HG02981 (cell line): ENCODE measurements around the gene DCDC2C.
A peak's percentile ranks its signal among the peaks of the same experiment; 100 is the strongest.

Experiments used
- ATAC-seq: cut with Tn5 transposase; IDR thresholded peaks from one replicate; pipeline ENCODE4 v1.9.1; 2021; ENCODE audit warnings: mild to moderate bottlenecking, moderate library complexity; ENCODE audit not compliant: unreplicated experiment

DCDC2C gene

GRCh38 chr2:3769766-3770165 is 66.4 kb downstream of the DCDC2C start:
- ATAC-seq: no peak

DNA sequence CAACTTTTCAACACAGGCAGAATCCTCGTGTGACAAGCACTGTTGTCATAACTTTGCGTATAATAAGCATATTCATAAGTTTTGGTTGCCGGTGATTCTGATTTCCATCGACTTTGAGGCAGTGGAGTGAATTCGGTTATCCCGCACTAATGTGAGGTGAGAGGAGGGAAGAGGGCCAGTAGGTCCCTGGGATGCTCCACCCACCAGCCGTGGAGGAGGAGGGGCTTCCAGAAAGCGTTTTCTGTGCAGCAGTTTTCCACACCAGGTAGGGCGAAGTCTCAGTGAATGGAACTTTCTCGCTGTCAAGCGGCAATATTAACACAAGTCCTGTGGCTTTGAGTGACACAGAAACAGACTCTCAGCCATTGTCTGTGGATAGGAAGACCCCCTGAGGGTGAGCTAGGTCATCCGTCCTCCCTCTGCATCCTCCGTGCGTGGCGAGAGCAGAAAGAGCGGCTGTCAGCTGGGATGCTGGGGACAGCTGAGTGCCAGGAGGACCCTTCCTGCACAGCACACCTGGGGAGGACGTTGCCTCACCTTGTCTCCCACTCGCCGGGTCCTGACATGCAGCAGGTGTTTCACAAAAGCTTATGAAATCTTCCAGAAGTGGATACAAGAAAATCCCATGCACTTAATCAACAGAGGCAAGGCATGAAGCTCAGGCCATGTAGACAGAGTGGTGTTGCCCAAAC is 67.5 kb downstream of the DCDC2C start:
- ATAC-seq: no peak

DNA sequence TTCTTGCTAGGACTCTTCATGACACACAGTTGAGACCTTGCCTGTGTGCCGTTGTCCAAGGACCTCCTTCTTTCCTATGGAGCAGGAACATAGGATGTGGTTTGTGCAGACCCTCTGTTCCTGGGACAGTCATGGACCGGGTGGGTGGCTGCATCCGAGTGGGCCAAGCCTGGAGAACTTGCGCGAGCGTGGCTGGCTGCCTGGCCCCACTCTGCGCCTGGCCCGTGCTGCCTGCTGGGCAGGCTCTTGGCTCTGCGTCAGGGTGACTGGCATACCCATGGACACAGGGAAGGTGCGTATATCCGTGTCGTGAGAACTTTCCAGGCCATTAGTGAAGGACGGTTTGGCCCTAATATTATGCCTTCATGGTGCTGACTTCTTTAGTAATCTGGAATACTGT is 68.2 kb downstream of the DCDC2C start:
- no peak for ATAC-seq

GRCh38 chr2:3774336-3774735 is 71.0 kb downstream of the DCDC2C start:
- ATAC-seq: no peak

GRCh38 chr2:3776311-3776710 is 72.9 kb downstream of the DCDC2C start:
- ATAC-seq: no peak

DNA sequence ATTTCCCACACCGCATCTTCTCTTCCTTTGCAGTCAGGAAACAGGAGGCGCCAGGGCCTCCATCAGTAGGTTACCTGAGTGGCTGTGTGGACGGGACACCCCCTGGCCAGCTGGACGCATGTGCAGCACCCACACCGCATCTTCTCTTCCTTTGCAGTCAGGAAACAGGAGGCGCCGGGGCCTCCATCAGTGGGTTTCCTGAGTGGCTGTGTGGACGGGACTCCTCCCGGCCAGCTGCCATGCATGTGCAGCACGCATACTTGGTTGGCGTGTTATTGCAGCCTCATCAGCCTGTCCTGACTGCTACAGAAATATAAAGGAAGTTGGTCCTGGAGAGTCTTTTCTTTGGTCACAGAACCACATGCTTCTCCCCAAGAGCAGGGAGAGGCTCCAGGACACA is 74.6 kb downstream of the DCDC2C start:
- no peak for ATAC-seq

GRCh38 chr2:3778851-3779495 is 75.6 kb downstream of the DCDC2C start:
- no peak for ATAC-seq

GRCh38 chr2:3779496-3780049 is 76.2 kb downstream of the DCDC2C start:
- ATAC-seq: no peak

DNA sequence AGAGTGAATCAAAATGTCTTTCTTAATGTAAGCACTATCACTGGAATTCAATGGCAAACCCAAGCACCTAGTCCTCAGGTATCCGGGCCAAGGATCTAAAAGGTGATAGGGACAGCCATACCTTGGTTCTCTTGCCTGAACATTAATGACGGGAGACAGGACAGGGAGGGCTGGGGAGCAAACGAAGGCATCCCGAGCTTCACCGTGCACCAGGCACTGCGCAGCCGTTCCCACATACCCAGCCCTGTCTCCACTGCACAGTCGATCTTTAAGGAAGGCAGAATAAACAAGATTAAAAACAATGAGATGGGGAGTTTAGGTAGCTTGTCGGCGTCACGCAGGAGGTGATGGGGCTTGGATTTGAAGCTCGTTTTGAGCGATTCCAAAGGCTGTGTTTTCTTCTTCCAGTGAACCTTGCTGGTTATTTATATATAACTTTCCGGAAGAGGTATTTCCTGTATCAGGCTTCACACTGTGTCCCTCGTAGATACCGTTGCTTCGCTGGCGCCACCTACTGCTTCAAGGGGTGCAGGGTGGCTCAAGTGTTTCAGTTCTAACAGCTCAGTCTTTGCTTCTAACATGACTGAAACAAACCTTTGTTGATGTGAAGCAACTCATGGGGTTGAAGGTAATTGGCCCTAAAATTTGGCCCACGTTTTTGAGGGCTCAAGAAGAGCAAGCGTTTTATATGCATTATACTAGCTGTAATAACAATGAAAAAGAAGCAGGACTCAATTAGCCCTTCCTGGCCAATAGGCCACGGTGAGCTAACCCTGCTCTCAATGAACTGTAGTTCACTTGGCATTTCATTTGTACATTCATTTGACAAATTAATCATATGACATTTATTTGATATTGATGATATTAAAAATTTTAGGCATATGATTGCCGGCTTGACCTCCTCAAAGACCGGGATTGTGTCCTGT is 77.4 kb downstream of the DCDC2C start:
- peak; percentile 99 for ATAC-seq

DNA sequence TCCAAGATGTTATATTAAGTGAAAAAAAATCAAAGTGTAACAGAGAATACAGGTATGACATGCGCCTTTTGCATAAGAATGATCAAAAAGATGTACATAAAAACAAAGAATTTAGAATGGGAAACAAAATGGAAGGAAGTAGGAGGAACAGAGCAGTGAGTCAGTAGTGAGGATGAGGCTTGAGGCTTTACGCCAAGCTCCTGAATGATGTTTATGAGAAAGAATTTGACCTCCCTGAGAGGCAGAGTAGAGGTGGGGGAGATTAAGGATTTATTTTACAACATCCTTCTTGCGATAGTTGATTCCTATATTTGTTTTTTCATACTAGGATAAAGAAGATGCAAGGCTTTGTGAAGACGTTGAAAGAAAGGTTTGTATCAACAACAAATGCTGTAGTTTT is 81.4 kb downstream of the DCDC2C start:
- no peak for ATAC-seq

DNA sequence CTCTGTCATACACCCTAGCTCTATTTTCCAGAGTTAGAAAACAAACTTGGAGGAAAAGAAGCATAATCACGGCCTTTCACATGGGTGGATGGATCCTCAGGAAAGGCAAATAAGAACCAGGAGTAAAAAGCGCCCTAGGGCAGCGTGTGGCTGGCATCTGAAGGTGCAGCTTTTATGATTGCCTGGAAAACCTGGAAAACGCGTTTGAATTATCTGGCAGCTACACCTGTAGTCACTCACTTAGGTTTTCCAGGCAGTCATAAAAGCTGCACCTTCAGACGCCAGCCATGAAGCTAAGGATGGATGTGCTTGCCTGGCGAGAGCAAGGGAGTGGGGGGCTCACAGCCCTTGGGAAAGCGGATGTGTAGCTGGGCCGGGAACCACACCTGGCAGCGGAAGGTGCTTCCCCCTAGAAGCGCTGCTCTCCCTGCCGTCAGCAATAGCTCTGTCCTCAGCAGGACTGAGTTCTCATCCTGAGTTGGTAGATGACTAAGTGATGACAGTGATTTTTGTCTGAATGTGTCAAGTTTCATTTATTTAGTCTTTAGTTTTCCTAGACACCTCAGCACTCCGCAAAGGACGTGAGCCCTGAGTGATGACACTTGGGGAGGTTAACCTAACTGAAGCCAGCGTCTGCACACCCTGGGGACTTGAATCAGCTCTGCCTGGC is 82.0 kb downstream of the DCDC2C start:
- ATAC-seq: no peak

- ATAC-seq: no peak
These were observed 82.5 kb downstream of the DCDC2C start for GRCh38 chr2:3785890-3786273.

DNA sequence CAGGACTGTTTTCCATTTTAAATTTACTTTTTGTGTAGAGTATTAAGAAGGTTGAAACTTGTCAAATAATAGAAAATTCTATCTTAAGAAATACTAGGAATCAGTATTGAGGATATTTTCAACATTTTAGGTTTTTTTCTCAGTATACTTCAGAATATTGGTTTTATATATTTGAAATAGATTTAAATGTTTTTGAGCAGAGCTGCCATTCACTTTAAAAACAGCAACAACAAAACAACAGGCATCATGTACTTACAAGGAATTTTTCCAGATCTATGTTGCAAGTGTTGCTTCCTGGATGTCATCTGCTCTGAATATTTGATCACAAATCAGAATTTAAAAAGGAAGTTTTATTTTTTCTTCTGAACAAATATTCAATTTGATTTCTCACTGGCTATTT is 84.4 kb downstream of the DCDC2C start:
- no peak for ATAC-seq

DNA sequence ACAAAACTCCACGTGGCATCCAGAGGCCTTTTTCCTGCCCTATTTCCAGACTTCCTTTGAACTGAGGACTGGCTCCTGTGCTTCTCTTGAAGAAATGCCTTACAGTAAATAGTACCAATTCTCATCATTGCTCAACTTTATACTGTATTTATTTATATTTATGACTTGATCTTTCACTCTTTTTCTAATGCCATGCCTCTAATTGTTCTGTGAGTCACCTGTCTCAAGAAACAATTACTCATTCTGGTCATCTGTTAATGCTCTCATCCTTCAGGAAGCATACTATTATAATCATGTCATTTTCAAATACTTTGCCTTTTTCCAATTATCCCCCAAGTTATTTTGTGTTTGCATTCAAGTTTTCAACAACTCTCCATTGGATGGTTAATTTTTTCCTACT is 85.9 kb downstream of the DCDC2C start:
- ATAC-seq: no peak

GRCh38 chr2:3793249-3793648 is 89.9 kb downstream of the DCDC2C start:
- ATAC-seq: no peak

DNA sequence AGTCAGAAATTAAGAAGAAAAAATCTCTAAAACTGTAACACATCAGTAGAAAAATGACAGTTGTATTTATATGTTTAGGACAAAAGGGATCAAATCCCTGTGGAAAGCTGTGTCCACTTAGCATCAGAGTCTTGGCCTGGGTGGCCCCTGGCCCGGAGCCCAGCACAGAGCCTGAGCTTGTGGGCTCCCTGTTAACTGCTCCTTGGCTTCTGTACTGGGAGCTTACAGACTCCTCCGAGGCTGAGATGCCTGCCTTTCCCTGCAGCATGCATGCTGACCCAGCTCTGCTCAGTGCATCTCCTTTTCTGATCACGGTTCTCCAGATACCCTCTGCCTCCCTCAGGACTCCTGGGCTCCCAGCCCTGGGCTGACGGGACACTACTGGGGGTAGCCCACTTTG is 98.1 kb downstream of the DCDC2C start:
- no peak for ATAC-seq

DNA sequence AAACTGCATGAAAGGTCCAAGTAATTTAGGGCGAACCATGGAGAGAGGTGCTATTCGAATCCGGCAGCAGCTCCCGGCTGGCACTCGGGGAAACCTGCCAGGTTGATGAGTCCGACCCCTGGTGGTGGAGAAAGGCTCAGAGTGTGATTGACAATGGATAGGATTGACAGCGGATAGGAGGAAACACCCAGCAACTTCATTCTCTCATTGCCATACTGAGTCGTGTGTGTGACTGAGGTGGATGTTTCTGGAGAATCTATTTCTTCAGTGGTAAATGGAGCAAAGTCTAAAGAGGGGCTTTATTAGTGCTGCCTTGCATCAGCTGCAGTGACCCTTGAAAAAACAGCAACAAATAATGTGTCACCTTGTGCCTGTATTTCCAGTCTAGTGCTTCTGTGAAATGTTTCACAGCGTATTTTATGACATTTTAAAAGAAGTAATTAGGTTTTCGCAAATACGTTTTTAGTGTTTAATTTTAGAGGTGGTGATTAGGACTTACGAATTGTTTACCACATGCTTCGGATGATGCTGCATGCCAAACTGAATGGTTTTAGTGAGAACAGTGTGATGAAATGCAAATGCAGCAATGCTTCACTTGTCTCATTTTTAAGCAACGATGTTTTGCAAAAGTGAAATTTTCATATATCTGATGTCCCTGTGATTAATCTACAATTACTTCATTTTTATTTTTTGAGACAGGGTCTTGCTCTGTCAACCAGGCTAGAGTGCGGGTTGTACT is 102.0 kb downstream of the DCDC2C start:
- no peak for ATAC-seq

- ATAC-seq: no peak
These were observed 102.8 kb downstream of the DCDC2C start for GRCh38 chr2:3806168-3806567.

DNA sequence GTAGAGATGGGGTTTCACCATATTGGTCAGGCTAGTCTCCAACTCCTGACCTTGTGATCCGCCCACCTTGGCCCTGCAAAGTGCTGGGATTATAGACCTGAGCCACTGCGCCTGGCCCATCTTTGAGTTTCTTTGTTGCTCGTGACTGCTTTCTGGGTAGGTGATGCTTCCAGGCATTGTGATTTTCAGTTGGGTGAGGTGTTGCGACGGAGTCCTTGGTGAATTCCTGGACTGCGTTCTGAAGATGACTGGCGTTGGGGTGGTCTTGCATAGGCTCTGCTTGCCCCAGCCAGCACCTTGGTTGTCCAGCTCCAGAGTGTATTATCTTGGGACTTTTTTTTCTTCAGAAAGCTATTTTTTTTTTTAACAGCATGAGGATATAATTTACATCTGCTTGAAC is 103.4 kb downstream of the DCDC2C start:
- no peak for ATAC-seq

GRCh38 chr2:3807853-3808252 is 104.5 kb downstream of the DCDC2C start:
- ATAC-seq: no peak
